HepG2 (cell line): ENCODE measurements around the gene FMN2. TPM values are rescaled to one million over a fixed set of nuclear protein-coding genes. Genes with fewer than 3 reads are reported as not detected.

Experiments
- ATAC-seq: fragments of 200-7000 bp; cut with Tn5 transposase; 3 replicates; pipeline ENCODE4 v1.9.1; 2020; ENCODE audit warnings: mild to moderate bottlenecking, moderate library complexity
- BruUV-seq: library from RNA; stranded (reverse); fragments of 400-500 nt; replicated peaks from 2 replicates; lab custom pipeline; 2021; lab: Mats Ljungman, UMichigan
- CTCF ChIA-PET: fragments of 300-600 bp; formaldehyde crosslinking; extraction: SDS; loops from one replicate; lab custom pipeline; 2021; ENCODE audit warnings: low total read pairs, inconsistent platforms, low intra/inter-chr PET ratio; lab: Yijun Ruan, JAX
- POLR2A ChIA-PET: fragments of 350-600 bp; sonication (Branson Sonifier 250); formaldehyde crosslinking; loops from one replicate; lab custom pipeline; 2020; ENCODE audit warnings: antibody characterized with exemption, inconsistent platforms; lab: Yijun Ruan, JAX
- DNase-seq: peaks from one replicate; pipeline ENCODE4 v3.0.0-alpha.2; 2015; ENCODE audit warnings: low spot score
- FAIRE-seq: peaks from 3 replicates; lab custom pipeline; 2011; peaks lifted over from hg19 to GRCh38; lab: Jason Lieb, UNC
- H2AFZ ChIP-seq: one replicate; pipeline ENCODE4 v1.6.1; 2011; ENCODE audit warnings: low read length, inconsistent platforms
- H3K27ac ChIP-seq: fragments of 300-600 bp; 3 replicates; pipeline ENCODE4 v1.8.0; 2011; ENCODE audit warnings: mixed run types, mild to moderate bottlenecking, mixed read lengths, low read length, inconsistent platforms; ENCODE audit not compliant: insufficient read depth; ENCODE audit errors: extremely low read length
- H3K27me3 ChIP-seq, 2 experiments: fragments of 200-600 bp in 1 of 2; 2 replicates in 1 of 2; 3 replicates in 1 of 2; pipeline versions ENCODE4 v1.6.0 to v1.8.0; 2011; ENCODE audit warnings: low read length in 2 of 2, mild to moderate bottlenecking in 2 of 2, moderate library complexity in 2 of 2, inconsistent platforms in 1 of 2; ENCODE audit not compliant: insufficient read depth in 2 of 2, control insufficient read depth in 1 of 2
- H3K36me3 ChIP-seq, 2 experiments: fragments of 200-600 bp in 1 of 2; replicated peaks in 1 of 2; 2 replicates in 1 of 2; 3 replicates in 1 of 2; pipeline versions ENCODE4 v1.5.1 to v1.8.0; 2011; ENCODE audit warnings: low read length in 2 of 2, inconsistent platforms in 1 of 2; ENCODE audit not compliant: insufficient read depth in 2 of 2, control insufficient read depth in 1 of 2
- H3K4me1 ChIP-seq: 2 replicates; pipeline ENCODE4 v1.5.1; 2012; ENCODE audit warnings: low read length, inconsistent platforms; ENCODE audit not compliant: insufficient read depth
- H3K4me2 ChIP-seq: 2 replicates; pipeline ENCODE4 v1.6.0; 2011; ENCODE audit warnings: low read depth, low read length, inconsistent platforms
- H3K4me3 ChIP-seq, 3 experiments: fragments of 200-600 bp in 1 of 3; sonication (generic), shearing (Covaris generic) in 1 of 3; replicated peaks in 1 of 3; 2 replicates each; pipeline ENCODE4 v1.5.1; 2011 to 2016; ENCODE audit warnings: low read length in 3 of 3, inconsistent platforms in 2 of 3, low read depth in 2 of 3, mild to moderate bottlenecking in 2 of 3, control low read depth in 1 of 3, mixed read lengths in 1 of 3; ENCODE audit not compliant: insufficient read depth in 1 of 3
- H3K79me2 ChIP-seq: one replicate; pipeline ENCODE4 v1.6.1; 2011; ENCODE audit warnings: low read length, inconsistent platforms; ENCODE audit not compliant: insufficient read depth
- H3K9ac ChIP-seq: 2 replicates; pipeline ENCODE4 v1.6.0; 2011; ENCODE audit warnings: mild to moderate bottlenecking, low read depth, low read length, inconsistent platforms; ENCODE audit not compliant: insufficient read depth
- H3K9me3 ChIP-seq: 2 replicates; pipeline ENCODE4 v1.5.1; 2012; ENCODE audit warnings: mild to moderate bottlenecking, low read length
- H4K20me1 ChIP-seq: 2 replicates; pipeline ENCODE4 v1.6.0; 2011; ENCODE audit warnings: inconsistent platforms, mild to moderate bottlenecking, low read length, moderate library complexity; ENCODE audit not compliant: insufficient read depth
- ATAD3A ChIP-seq: sonication (generic); formaldehyde crosslinking; IDR thresholded peaks from 2 replicates; pipeline ENCODE4 v1.4.0; 2020; ENCODE audit warnings: missing genetic modification reagents
- ATM ChIP-seq: fragments of 450-650 bp; IDR thresholded peaks from 2 replicates; pipeline ENCODE4 v1.7.1; 2017; ENCODE audit warnings: mild to moderate bottlenecking, borderline replicate concordance
- CENPBD1 ChIP-seq: sonication (generic); formaldehyde crosslinking; IDR thresholded peaks from 2 replicates; pipeline ENCODE4 v1.8.0; 2022; ENCODE audit warnings: missing genetic modification reagents, low read depth, mild to moderate bottlenecking, borderline replicate concordance
- CREM ChIP-seq, 2 experiments: sonication (generic) in 1 of 2; formaldehyde crosslinking in 1 of 2; IDR thresholded peaks; 2 replicates each; pipeline versions ENCODE4 v1.4.0 to v1.6.1; 2016 to 2020; ENCODE audit warnings: antibody characterized with exemption in 1 of 2, mild to moderate bottlenecking in 1 of 2, missing genetic modification reagents in 1 of 2
- PCBP2 ChIP-seq: fragments of 200-400 bp; formaldehyde crosslinking; optimal IDR thresholded peaks from 2 replicates; pipeline ENCODE3; 2018; ENCODE audit warnings: low read length, low read depth; ENCODE audit not compliant: poor library complexity, severe bottlenecking
- ZBTB33 ChIP-seq: sonication (generic); formaldehyde crosslinking; IDR thresholded peaks from 2 replicates; pipeline ENCODE4 v1.4.0; 2020; ENCODE audit warnings: missing genetic modification reagents
- ZBTB7B ChIP-seq: sonication (generic); formaldehyde crosslinking; IDR thresholded peaks from 2 replicates; pipeline ENCODE4 v1.4.0; 2020; ENCODE audit warnings: missing genetic modification reagents
- ZNF234 ChIP-seq: sonication (generic); formaldehyde crosslinking; conservative IDR thresholded peaks from 2 replicates; pipeline ENCODE4 v1.5.1; 2020; ENCODE audit warnings: mild to moderate bottlenecking, missing genetic modification reagents
- ZSCAN25 ChIP-seq: sonication (generic); formaldehyde crosslinking; IDR thresholded peaks from 2 replicates; pipeline ENCODE4 v1.8.0; 2022; ENCODE audit warnings: mild to moderate bottlenecking, missing genetic modification reagents
- ZSCAN9 ChIP-seq: IDR thresholded peaks from 2 replicates; pipeline ENCODE4 v1.6.1; 2016; ENCODE audit warnings: borderline replicate concordance
- WGBS: methylation state at CpG from one replicate; pipeline ENCODE4 v1.1.6; 2017; ENCODE audit warnings: low lambda C conversion rate; 5-methylcytosine and 5-hydroxymethylcytosine counted together
- in situ Hi-C: cut with HindIII; loops from 2 replicates; pipeline ENCODE4 v1.10.0; 2017; ENCODE audit warnings: low pct_unique_long_range_greater_than_20kb; ENCODE audit not compliant: extremely low pct_ligation_motif_present
- intact Hi-C: fragments of 100-400 bp; cut with micrococcal nuclease; formaldehyde crosslinking; loops from one replicate; pipeline ENCODE4 v1.10.0; 2022; ENCODE audit not compliant: unreplicated experiment
- polyA plus RNA-seq, 8 experiments: library from polyadenylated mRNA; depleted of rRNA in 3 of 8; stranded (reverse) in 7 of 8; unstranded in 1 of 8; fragments of >200 nt; fragmentation: Illumina TruSeq in 4 of 8; extraction: Trizol in 4 of 8; gene quantifications; 2 replicates each; pipeline versions ENCODE4 v1.2.1 to v1.2.3, GENCODE V29; 2011 to 2016; ENCODE audit warnings: low read depth in 4 of 8, missing spikeins in 1 of 8, mixed read lengths in 1 of 8; ENCODE audit not compliant: insufficient read depth in 1 of 8
- total RNA-seq, 5 experiments: library from RNA; depleted of rRNA; stranded (reverse); fragments of >200 nt; fragmentation: Illumina TruSeq; extraction: Trizol; gene quantifications; 2 replicates each; pipeline ENCODE4 v1.2.3, GENCODE V29; 2016; ENCODE audit warnings: low read depth in 1 of 5

FMN2 gene
- total and polyA plus RNA-seq, 2 of the 13 experiments (the other 11 are each of a cell fraction or from before 2014, with no cell fraction given): not detected

- H3K27me3 ChIP-seq: no peaks in the 10 kb centered on the region
- WGBS: 92% methylated on average over 2 of the region's 2 CpGs
- intact Hi-C loops: loop anchor here (5.0 to 10.0 kb wide), 2 partner anchors 498 to 751 kb away; no protein-coding TSS in a partner anchor
- no peaks in the 10 kb centered on the region for H3K36me3 ChIP-seq
- H3K79me2 ChIP-seq: no peaks in the 10 kb centered on the region
- no peak overlapping the region for H3K27ac ChIP-seq
- ChIA-PET POLR2A (no interaction called here), CTCF (no interaction called here)
- FAIRE-seq: no peak
- no peak for ATAC-seq
- no peak overlapping the region for H3K4me2 ChIP-seq
- H4K20me1 ChIP-seq: no peaks in the 10 kb centered on the region
- H3K9ac ChIP-seq: no peak overlapping the region
- no TSS peak for BruUV-seq
- no peak overlapping the region for H3K4me3 ChIP-seq
- no peak overlapping the region for H2AFZ ChIP-seq
- no peaks in the 10 kb centered on the region for H3K9me3 ChIP-seq
- in situ Hi-C loops: loop anchor here (25.0 kb wide), 1 partner anchor 493 kb away; no protein-coding TSS in a partner anchor
- H3K4me1 ChIP-seq: no peaks in the 10 kb centered on the region
- TF ChIP-seq ZSCAN9 (CRISPR knock-in tag): no peak
- TF ChIP-seq CREM (IDR thresholded peaks at IDR 0.05): no peak
- no peak for TF ChIP-seq CREM (CRISPR knock-in tag; IDR thresholded peaks at IDR 0.05)
- TF ChIP-seq PCBP2: no peak
- no peak for TF ChIP-seq CENPBD1
- TF ChIP-seq ZSCAN25 (CRISPR knock-in tag): no peak
- TF ChIP-seq ZNF234 (CRISPR knock-in tag): no peak
- no peak for TF ChIP-seq ATM
- TF ChIP-seq ZBTB7B (CRISPR knock-in tag): no peak
- no peak for TF ChIP-seq ZBTB33 (CRISPR knock-in tag)
- no peak for TF ChIP-seq ATAD3A
- DNase-seq: no peak
Measured at GRCh38 chr1:240194120-240194519, 102.4 kb downstream of the FMN2 start.
